Nephron progenitor cell (in vitro differentiated cells): ENCODE results near the gene AGAP1.

Source experiments
- DNase-seq: peaks from one replicate; pipeline ENCODE4 v3.0.0; 2021
- H3K27ac Mint-ChIP-seq: 2 replicates; pipeline ENCODE4 v1.8.0; 2021; ENCODE audit warnings: mild to moderate bottlenecking, moderate library complexity, mixed read lengths
- H3K27me3 Mint-ChIP-seq: 2 replicates; pipeline ENCODE4 v1.8.0; 2021; ENCODE audit warnings: mild to moderate bottlenecking, low read depth, mixed read lengths; ENCODE audit not compliant: poor library complexity
- H3K36me3 Mint-ChIP-seq: 2 replicates; pipeline ENCODE4 v1.8.0; 2021; ENCODE audit warnings: low read depth, mixed read lengths
- H3K4me1 Mint-ChIP-seq: 2 replicates; pipeline ENCODE4 v1.8.0; 2021; ENCODE audit warnings: mixed read lengths
- H3K4me3 Mint-ChIP-seq: 2 replicates; pipeline ENCODE4 v1.8.0; 2021; ENCODE audit warnings: mild to moderate bottlenecking, moderate library complexity, mixed read lengths
- H3K9me3 Mint-ChIP-seq: 2 replicates; pipeline ENCODE4 v1.8.0; 2021; ENCODE audit warnings: mild to moderate bottlenecking, moderate library complexity, mixed read lengths
- CTCF ChIP-seq: fragments of 200-600 bp; sonication (generic); IDR thresholded peaks from 2 replicates; pipeline ENCODE4 v1.5.0; 2021; ENCODE audit warnings: antibody characterized with exemption

The AGAP1 gene

GRCh38 chr2:235784788-235785187 is 290.9 kb downstream of the AGAP1 start:
- H3K27me3 Mint-ChIP-seq = no peaks in the 10 kb centered on the region
- no peak for DNase-seq

GRCh38 chr2:235789552-235789951 is 295.7 kb downstream of the AGAP1 start:
- H3K4me1 Mint-ChIP-seq = peaks cover 4% of the 10 kb centered on the region
- no peak for DNase-seq
- peaks cover 25% of the 10 kb centered on the region for H3K36me3 Mint-ChIP-seq
- no peak overlapping the region for H3K27ac Mint-ChIP-seq
- H3K4me3 Mint-ChIP-seq = no peak overlapping the region
- TF ChIP-seq CTCF = no peak
- no peaks in the 10 kb centered on the region for H3K27me3 Mint-ChIP-seq
- no peaks in the 10 kb centered on the region for H3K9me3 Mint-ChIP-seq

More at GRCh38 chr2:235784788-235785187, 290.9 kb downstream of the AGAP1 start:
- TF ChIP-seq CTCF = no peak
- Mint-ChIP-seq H3K9me3 (no peaks in the 10 kb centered on the region), H3K27ac (no peak overlapping the region), H3K4me1 (peaks cover 34% of the 10 kb centered on the region), H3K4me3 (no peak overlapping the region), H3K36me3 (peaks cover 36% of the 10 kb centered on the region)

GRCh38 chr2:235793163-235793752 is 299.4 kb downstream of the AGAP1 start:
- TF ChIP-seq CTCF = peak; percentile 46
- Mint-ChIP-seq H3K27me3 (no peaks in the 10 kb centered on the region), H3K4me3 (no peak overlapping the region), H3K27ac (no peak overlapping the region), H3K9me3 (no peaks in the 10 kb centered on the region), H3K4me1 (peaks cover 4% of the 10 kb centered on the region), H3K36me3 (no peaks in the 10 kb centered on the region)
- no peak for DNase-seq

- H3K27me3 Mint-ChIP-seq = peaks cover 3% of the 10 kb centered on the region
- H3K4me3 Mint-ChIP-seq = no peak overlapping the region
- no peaks in the 10 kb centered on the region for H3K4me1 Mint-ChIP-seq
- no peak for DNase-seq
- TF ChIP-seq CTCF = no peak
- no peak overlapping the region for H3K27ac Mint-ChIP-seq
- H3K36me3 Mint-ChIP-seq = no peaks in the 10 kb centered on the region
- H3K9me3 Mint-ChIP-seq = no peaks in the 10 kb centered on the region
Observed at GRCh38 chr2:235799281-235799680, 305.4 kb downstream of the AGAP1 start.

GRCh38 chr2:235802542-235802941 is 308.7 kb downstream of the AGAP1 start:
- peaks cover 7% of the 10 kb centered on the region for H3K4me1 Mint-ChIP-seq
- H3K27ac Mint-ChIP-seq = no peak overlapping the region
- H3K4me3 Mint-ChIP-seq = no peak overlapping the region
- H3K9me3 Mint-ChIP-seq = no peaks in the 10 kb centered on the region
- H3K27me3 Mint-ChIP-seq = peaks cover 3% of the 10 kb centered on the region
- no peak for TF ChIP-seq CTCF
- peaks cover 16% of the 10 kb centered on the region for H3K36me3 Mint-ChIP-seq
- DNase-seq = no peak

GRCh38 chr2:235803028-235803427 is 309.2 kb downstream of the AGAP1 start:
- H3K4me1 Mint-ChIP-seq = peaks cover 7% of the 10 kb centered on the region
- no peak overlapping the region for H3K27ac Mint-ChIP-seq
- H3K4me3 Mint-ChIP-seq = no peak overlapping the region
- DNase-seq = no peak
- H3K9me3 Mint-ChIP-seq = no peaks in the 10 kb centered on the region
- H3K36me3 Mint-ChIP-seq = peaks cover 16% of the 10 kb centered on the region
- H3K27me3 Mint-ChIP-seq = peaks cover 3% of the 10 kb centered on the region
- TF ChIP-seq CTCF = no peak
